Measurements from ENCODE around the gene GSK3A. TPM values are rescaled to one million over a fixed set of nuclear protein-coding genes. Genes with fewer than 3 reads are reported as not detected.

The GSK3A gene
- total RNA-seq, 1 donor from 2014 or later, result 12.4 TPM

- H3K27me3 ChIP-seq (ENCODE audit: control insufficient read depth, insufficient read depth, low read length), result no peaks in the 10 kb centered on the region
- no peak for FAIRE-seq
- TF ChIP-seq CTCF (IDR thresholded peaks at IDR 0.05; ENCODE audit: insufficient read depth, low read length, severe bottlenecking), result no peak
- H3K4me3 ChIP-seq (ENCODE audit: low read depth, low read length), result no peak overlapping the region
- H3K36me3 ChIP-seq (ENCODE audit: control insufficient read depth, insufficient read depth, low read length), result peaks cover 16% of the 10 kb centered on the region
- no peak for DNase-seq (ENCODE audit: low read depth)
Observed at GRCh38 chr19:42248270-42249148, 6.1 kb upstream of the GSK3A start.

GRCh38 chr19:42247640-42248199 lies 5.3 kb upstream of the GSK3A start:
- H3K36me3 ChIP-seq (ENCODE audit: control insufficient read depth, insufficient read depth, low read length), result peaks cover 16% of the 10 kb centered on the region
- DNase-seq (ENCODE audit: low read depth) (no peak), FAIRE-seq (no peak)
- no peaks in the 10 kb centered on the region for H3K27me3 ChIP-seq (ENCODE audit: control insufficient read depth, insufficient read depth, low read length)
- H3K4me3 ChIP-seq (ENCODE audit: low read depth, low read length), result no peak overlapping the region
- no peak for TF ChIP-seq CTCF (IDR thresholded peaks at IDR 0.05; ENCODE audit: insufficient read depth, low read length, severe bottlenecking)

- TF ChIP-seq CTCF (IDR thresholded peaks at IDR 0.05; ENCODE audit: insufficient read depth, low read length, severe bottlenecking), result no peak
- Histone ChIP-seq H3K27me3 (ENCODE audit: control insufficient read depth, insufficient read depth, low read length) (no peaks in the 10 kb centered on the region), H3K4me3 (ENCODE audit: low read depth, low read length) (no peak overlapping the region), H3K36me3 (ENCODE audit: control insufficient read depth, insufficient read depth, low read length) (peaks cover 16% of the 10 kb centered on the region)
- FAIRE-seq, result no peak
- no peak for DNase-seq (ENCODE audit: low read depth)
Observed at GRCh38 chr19:42246922-42247639, 4.7 kb upstream of the GSK3A start.

- FAIRE-seq (no peak), DNase-seq (ENCODE audit: low read depth) (peak; percentile 64)
- Histone ChIP-seq H3K4me3 (ENCODE audit: low read depth, low read length) (no peak overlapping the region), H3K27me3 (ENCODE audit: control insufficient read depth, insufficient read depth, low read length) (no peaks in the 10 kb centered on the region), H3K36me3 (ENCODE audit: control insufficient read depth, insufficient read depth, low read length) (peaks cover 16% of the 10 kb centered on the region)
- peak; percentile 84 for TF ChIP-seq CTCF (IDR thresholded peaks at IDR 0.05; ENCODE audit: insufficient read depth, low read length, severe bottlenecking)
Observed at GRCh38 chr19:42246143-42246921, 3.9 kb upstream of the GSK3A start.

GRCh38 chr19:42245231-42245630 lies 2.8 kb upstream of the GSK3A start:
- no peaks in the 10 kb centered on the region for H3K27me3 ChIP-seq (ENCODE audit: control insufficient read depth, insufficient read depth, low read length)
- peaks cover 14% of the 10 kb centered on the region for H3K36me3 ChIP-seq (ENCODE audit: control insufficient read depth, insufficient read depth, low read length)
- no peak for DNase-seq (ENCODE audit: low read depth)
- H3K4me3 ChIP-seq (ENCODE audit: low read depth, low read length), result no peak overlapping the region
- no peak for FAIRE-seq
- no peak for TF ChIP-seq CTCF (IDR thresholded peaks at IDR 0.05; ENCODE audit: insufficient read depth, low read length, severe bottlenecking)
